NT2/D1 (cell line): Measurements from ENCODE around the gene CARD6.

ENCODE experiments used
- DNase-seq: peaks from one replicate; pipeline ENCODE4 v3.0.0-alpha.2; 2011; ENCODE audit warnings: low read depth, low spot score
- H3K27me3 ChIP-seq: 2 replicates; pipeline ENCODE4 v1.6.0; 2011; ENCODE audit warnings: mild to moderate bottlenecking; ENCODE audit not compliant: insufficient read length, insufficient read depth
- H3K36me3 ChIP-seq: 2 replicates; pipeline ENCODE4 v1.6.1; 2011; ENCODE audit warnings: mild to moderate bottlenecking, low read length, mixed read lengths; ENCODE audit not compliant: insufficient read depth, insufficient read length
- H3K4me1 ChIP-seq: 2 replicates; pipeline ENCODE4 v1.5.1; 2011; ENCODE audit not compliant: insufficient read depth, insufficient read length
- H3K4me3 ChIP-seq: 2 replicates; pipeline ENCODE4 v1.5.1; 2011; ENCODE audit warnings: low read depth; ENCODE audit not compliant: insufficient read length
- H3K9ac ChIP-seq: 2 replicates; pipeline ENCODE4 v1.6.0; 2011; ENCODE audit warnings: low read depth; ENCODE audit not compliant: insufficient read length
- H3K9me3 ChIP-seq: 2 replicates; pipeline ENCODE4 v1.5.1; 2011; ENCODE audit warnings: mild to moderate bottlenecking, low read length; ENCODE audit not compliant: insufficient read depth
- SUZ12 ChIP-seq: IDR thresholded peaks from 2 replicates; pipeline ENCODE4 v1.6.1; 2011; ENCODE audit not compliant: insufficient read length, insufficient read depth; ENCODE audit errors: extremely low read depth
- YY1 ChIP-seq: IDR thresholded peaks from 2 replicates; pipeline ENCODE4 v1.6.1; 2011; ENCODE audit not compliant: insufficient read length, insufficient read depth
- ZNF274 ChIP-seq: IDR thresholded peaks from 2 replicates; pipeline ENCODE4 v1.6.1; 2011; ENCODE audit warnings: mild to moderate bottlenecking, low read depth, low read length

CARD6 gene

DNA sequence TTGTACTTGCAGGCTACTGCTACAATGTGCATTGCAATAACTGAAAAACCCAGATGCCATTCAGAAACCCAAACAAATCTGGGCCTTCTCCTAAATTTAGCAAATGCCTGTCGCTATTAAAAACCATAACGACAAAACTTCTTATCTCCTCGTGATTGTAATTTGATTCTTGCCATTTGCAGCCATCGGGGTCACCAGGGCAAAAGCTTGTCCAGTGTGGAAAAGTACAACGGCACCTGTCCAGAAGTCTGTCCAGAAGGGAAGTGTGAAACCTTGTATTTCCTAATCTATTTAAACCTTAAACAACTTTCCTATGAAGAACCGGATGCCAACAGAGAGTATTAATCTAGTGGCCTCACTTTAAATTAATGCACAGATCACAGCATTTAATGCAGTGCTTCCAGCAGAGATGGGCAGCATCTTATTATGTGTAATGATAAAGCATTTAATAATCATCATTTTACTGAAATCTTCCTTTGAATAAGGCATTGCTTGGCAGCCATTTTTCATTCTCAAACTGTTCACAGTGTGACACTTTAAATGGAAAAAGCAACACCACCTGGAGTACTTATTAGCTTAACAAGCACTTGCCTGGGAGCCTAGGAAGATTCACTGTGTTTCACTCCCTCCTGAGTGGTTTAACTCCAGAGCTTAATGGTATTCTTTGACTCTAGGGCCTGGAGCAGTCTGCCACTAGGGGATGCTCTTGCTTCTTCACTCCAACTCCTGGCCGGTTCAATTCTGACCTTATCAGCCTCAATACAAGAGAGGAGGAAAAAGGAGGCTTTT lies 63.2 kb downstream of the CARD6 start:
- Histone ChIP-seq H3K9ac (no peak overlapping the region), H3K4me3 (no peak overlapping the region), H3K4me1 (no peaks in the 10 kb centered on the region)

DNA sequence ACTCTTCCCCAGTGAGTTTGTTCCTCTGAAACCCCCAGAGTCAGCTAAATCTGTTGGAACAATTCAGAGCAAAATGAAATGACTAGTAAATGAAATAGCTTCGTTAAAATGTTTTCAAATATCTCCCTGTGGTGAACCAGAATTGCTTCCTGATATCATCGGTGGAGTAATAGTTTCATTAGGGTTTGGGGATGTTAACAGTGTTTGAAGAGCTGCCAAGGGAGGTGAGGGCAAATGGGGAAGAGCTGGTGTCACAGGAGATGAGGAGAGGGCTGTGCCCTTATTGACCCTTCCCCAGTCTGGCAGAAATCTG lies 63.8 kb downstream of the CARD6 start:
- Histone ChIP-seq H3K36me3 (no peaks in the 10 kb centered on the region), H3K4me1 (no peaks in the 10 kb centered on the region), H3K9ac (no peak overlapping the region), H3K9me3 (no peaks in the 10 kb centered on the region), H3K27me3 (no peaks in the 10 kb centered on the region), H3K4me3 (no peak overlapping the region)
- no peak for DNase-seq
- TF ChIP-seq ZNF274 (no peak), SUZ12 (no peak), YY1 (no peak)

More for the DNA sequence above, 63.2 kb downstream of the CARD6 start:
- no peaks in the 10 kb centered on the region for H3K27me3 ChIP-seq
- peak; percentile 66 for DNase-seq
- H3K36me3 ChIP-seq: no peaks in the 10 kb centered on the region
- TF ChIP-seq SUZ12 (no peak), YY1 (no peak), ZNF274 (no peak)
- H3K9me3 ChIP-seq: no peaks in the 10 kb centered on the region

DNA sequence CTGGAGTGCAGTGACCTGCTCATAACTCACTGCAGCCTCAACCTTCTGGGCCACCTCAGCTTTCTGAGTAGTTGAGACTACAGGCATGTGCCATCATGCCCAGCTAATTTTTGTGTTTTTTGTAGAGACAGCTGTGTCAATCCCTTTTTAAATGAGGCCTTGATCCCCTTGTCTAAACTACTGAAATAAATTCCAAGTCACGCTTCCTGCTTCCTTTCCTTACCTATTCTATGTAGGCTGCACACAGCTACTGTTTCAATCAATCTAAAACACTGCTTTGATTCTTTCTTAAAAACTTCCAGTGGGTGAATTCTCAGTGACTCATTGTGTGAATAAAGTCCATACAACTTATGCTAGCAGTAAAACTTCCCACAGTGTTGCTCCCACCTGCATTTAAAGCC lies 65.2 kb downstream of the CARD6 start:
- no peak for DNase-seq
- Histone ChIP-seq H3K9ac (no peak overlapping the region), H3K4me1 (no peaks in the 10 kb centered on the region), H3K9me3 (no peaks in the 10 kb centered on the region), H3K4me3 (no peak overlapping the region), H3K36me3 (no peaks in the 10 kb centered on the region), H3K27me3 (no peaks in the 10 kb centered on the region)
- TF ChIP-seq YY1: no peak

DNA sequence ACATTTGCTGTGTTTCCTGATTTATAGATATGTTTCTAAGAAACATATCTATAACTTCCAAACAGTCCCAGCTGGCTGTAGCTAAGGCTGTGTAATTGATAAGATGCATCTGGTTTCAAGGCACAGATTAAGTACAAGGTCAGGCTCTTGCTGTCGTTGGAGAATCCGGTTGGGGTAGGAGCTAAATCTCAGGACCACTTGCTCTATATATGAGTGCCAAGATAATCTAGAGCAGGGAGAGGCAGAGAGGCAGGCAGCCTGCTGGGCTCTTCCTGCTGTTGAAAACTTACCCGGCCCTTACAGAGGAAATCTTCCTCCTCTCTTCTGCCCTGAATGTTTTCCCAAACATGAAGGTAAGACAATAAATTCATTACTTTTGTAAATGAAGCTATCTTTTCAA lies 68.1 kb downstream of the CARD6 start, which contains the start of gene C7:
C7 (plus strand) TSS at position 234 of the 400 bp plus-strand sequence; CDS start at position 348, 114 bp downstream.
- no peaks in the 10 kb centered on the region for H3K36me3 ChIP-seq
- H3K9me3 ChIP-seq: no peaks in the 10 kb centered on the region
- no peak within 1 kb of the TSS for H3K4me3 ChIP-seq
- TF ChIP-seq ZNF274 (no peak), YY1 (no peak), SUZ12 (no peak)
- no peak within 1 kb of the TSS for H3K9ac ChIP-seq
- no peaks in the 10 kb centered on the region for H3K4me1 ChIP-seq
- DNase-seq: no peak
- no peaks in the 10 kb centered on the region for H3K27me3 ChIP-seq

DNA sequence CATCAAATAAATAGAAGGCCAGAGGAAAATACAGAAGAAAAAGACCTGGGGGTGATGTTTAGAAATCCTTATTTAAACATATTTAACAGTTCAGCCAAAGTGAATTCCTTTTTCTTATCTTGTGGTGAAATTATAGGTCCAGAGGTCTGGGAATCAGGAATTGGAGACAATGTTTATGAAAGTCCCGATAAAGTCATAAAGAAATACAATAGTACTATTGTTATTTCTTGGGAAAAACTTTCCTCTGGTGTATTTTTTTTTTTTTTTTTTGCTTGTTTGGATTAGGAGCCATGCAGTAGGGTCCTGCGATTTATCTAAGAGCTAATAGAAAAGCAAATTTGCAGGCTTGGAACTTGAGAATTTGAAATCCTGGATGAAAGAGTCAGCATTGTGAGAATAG lies 68.6 kb downstream of the CARD6 start:
- no peaks in the 10 kb centered on the region for H3K4me1 ChIP-seq
- H3K27me3 ChIP-seq: no peaks in the 10 kb centered on the region
- no peak overlapping the region for H3K4me3 ChIP-seq
- H3K9ac ChIP-seq: no peak overlapping the region
- no peak for DNase-seq
- TF ChIP-seq ZNF274: no peak
- no peaks in the 10 kb centered on the region for H3K36me3 ChIP-seq
- H3K9me3 ChIP-seq: no peaks in the 10 kb centered on the region
